IMR-90 (cell line): ENCODE measurements around the gene CDKAL1. TPM values are rescaled to one million over a fixed set of nuclear protein-coding genes. Genes with fewer than 3 reads are reported as not detected.

Source experiments
- ATAC-seq: fragments of 200-7000 bp; cut with Tn5 transposase; 2 replicates; pipeline ENCODE4 v1.9.1; 2020; ENCODE audit warnings: low read depth, mild to moderate bottlenecking, moderate library complexity
- BruUV-seq: library from RNA; stranded (reverse); fragments of 400-500 nt; replicated peaks from 2 replicates; lab custom pipeline; 2021; lab: Mats Ljungman, UMichigan
- CTCF ChIA-PET: fragments of 300-600 bp; formaldehyde crosslinking; extraction: SDS; loops from one replicate; lab custom pipeline; 2021; ENCODE audit warnings: antibody characterized with exemption; lab: Yijun Ruan, JAX
- POLR2A ChIA-PET: fragments of 300-600 bp; sonication (Branson Sonifier 250); formaldehyde crosslinking; loops from one replicate; lab custom pipeline; 2022; ENCODE audit warnings: antibody characterized with exemption; ENCODE audit not compliant: unreplicated experiment; lab: Charles Lee
- DNase-seq: peaks from one replicate; pipeline ENCODE4 v3.0.0; 2013
- H2AFZ ChIP-seq: replicated peaks from 2 replicates; pipeline ENCODE3; 2013; ENCODE audit warnings: low read length, mild to moderate bottlenecking; ENCODE audit not compliant: poor library complexity
- H2AK5ac ChIP-seq: 2 replicates; pipeline ENCODE4 v1.6.1; 2013; ENCODE audit warnings: low read depth, low read length, inconsistent platforms
- H2AK9ac ChIP-seq: replicated peaks from 2 replicates; pipeline ENCODE3; 2013; ENCODE audit warnings: mild to moderate bottlenecking, low read depth, low read length, moderate library complexity; ENCODE audit not compliant: poor library complexity
- H2BK120ac ChIP-seq: 2 replicates; pipeline ENCODE4 v1.6.1; 2013; ENCODE audit warnings: low read depth, low read length, inconsistent platforms
- H2BK15ac ChIP-seq: 3 replicates; pipeline ENCODE4 v1.6.1; 2013; ENCODE audit warnings: low read depth, low read length, inconsistent platforms
- H2BK20ac ChIP-seq: 2 replicates; pipeline ENCODE4 v1.6.1; 2013; ENCODE audit warnings: low read depth, mild to moderate bottlenecking, inconsistent platforms, low read length, moderate library complexity
- H2BK5ac ChIP-seq: 2 replicates; pipeline ENCODE4 v1.6.1; 2013; ENCODE audit warnings: mild to moderate bottlenecking, low read depth, low read length, inconsistent platforms; ENCODE audit not compliant: poor library complexity, severe bottlenecking
- H3K14ac ChIP-seq: replicated peaks from 2 replicates; pipeline ENCODE4 v1.6.1; 2013; ENCODE audit warnings: low read depth, low read length, inconsistent platforms
- H3K18ac ChIP-seq: 2 replicates; pipeline ENCODE4 v1.6.1; 2013; ENCODE audit warnings: low read depth, low read length, control low read depth
- H3K23ac ChIP-seq: 2 replicates; pipeline ENCODE4 v1.6.1; 2013; ENCODE audit warnings: low read depth, low read length, inconsistent platforms
- H3K27ac ChIP-seq: 2 replicates; pipeline ENCODE4 v1.5.1; 2013; ENCODE audit warnings: mild to moderate bottlenecking, control low read depth, low read length; ENCODE audit not compliant: insufficient read depth
- H3K27me3 ChIP-seq: 2 replicates; pipeline ENCODE4 v1.6.1; 2013; ENCODE audit warnings: low read length; ENCODE audit not compliant: control insufficient read depth, insufficient read depth
- H3K36me3 ChIP-seq: 2 replicates; pipeline ENCODE4 v1.6.1; 2013; ENCODE audit warnings: low read length, mixed read lengths; ENCODE audit not compliant: control insufficient read depth, insufficient read depth
- H3K4ac ChIP-seq: 2 replicates; pipeline ENCODE4 v1.6.1; 2013; ENCODE audit warnings: low read depth, low read length, inconsistent platforms
- H3K4me1 ChIP-seq: 2 replicates; pipeline ENCODE4 v1.6.1; 2013; ENCODE audit warnings: low read length, mixed read lengths; ENCODE audit not compliant: control insufficient read depth, insufficient read depth
- H3K4me2 ChIP-seq: 2 replicates; pipeline ENCODE4 v1.6.1; 2013; ENCODE audit warnings: low read depth, mild to moderate bottlenecking, control low read depth, low read length, moderate library complexity
- H3K4me3 ChIP-seq: 2 replicates; pipeline ENCODE4 v1.5.1; 2013; ENCODE audit warnings: low read depth, mild to moderate bottlenecking, control low read depth, low read length, moderate library complexity; ENCODE audit not compliant: insufficient read depth
- H3K56ac ChIP-seq: 2 replicates; pipeline ENCODE4 v1.6.1; 2013; ENCODE audit warnings: low read length, inconsistent platforms; ENCODE audit not compliant: insufficient read depth; ENCODE audit errors: extremely low read depth
- H3K79me1 ChIP-seq, 2 experiments: 2 replicates each; pipeline ENCODE4 v1.6.1; 2013; ENCODE audit warnings: low read length in 2 of 2, inconsistent platforms in 1 of 2, low read depth in 1 of 2
- H3K9ac ChIP-seq: 2 replicates; pipeline ENCODE4 v1.6.1; 2013; ENCODE audit warnings: low read depth, low read length, control low read depth
- H3K9me1 ChIP-seq: 2 replicates; pipeline ENCODE4 v1.6.1; 2013; ENCODE audit warnings: low read length, inconsistent platforms; ENCODE audit not compliant: insufficient read depth
- H3K9me3 ChIP-seq: 2 replicates; pipeline ENCODE4 v1.6.1; 2013; ENCODE audit warnings: low read length; ENCODE audit not compliant: control insufficient read depth, insufficient read depth
- H4K20me1 ChIP-seq: 2 replicates; pipeline ENCODE4 v1.6.1; 2013; ENCODE audit warnings: low read length, inconsistent platforms; ENCODE audit not compliant: insufficient read depth
- H4K5ac ChIP-seq: 2 replicates; pipeline ENCODE4 v1.6.1; 2013; ENCODE audit warnings: mild to moderate bottlenecking, low read depth, low read length, control low read depth
- H4K8ac ChIP-seq, 2 experiments: 2 replicates each; pipeline ENCODE4 v1.6.1; 2013; ENCODE audit warnings: low read depth in 2 of 2, low read length in 2 of 2, control low read depth in 1 of 2, inconsistent platforms in 1 of 2
- H4K91ac ChIP-seq: 2 replicates; pipeline ENCODE4 v1.6.1; 2013; ENCODE audit warnings: low read depth, low read length, inconsistent platforms; ENCODE audit not compliant: insufficient read depth
- BHLHE40 ChIP-seq: fragments of 150-350 bp; IDR thresholded peaks from 2 replicates; pipeline ENCODE4 v1.6.1; 2016; ENCODE audit warnings: mild to moderate bottlenecking, low read depth, low read length
- CEBPB ChIP-seq: IDR thresholded peaks from 2 replicates; pipeline ENCODE4 v1.6.1; 2012; ENCODE audit warnings: low read depth, low read length, improper control_type of control experiment
- CHD1 ChIP-seq: IDR thresholded peaks from 2 replicates; pipeline ENCODE4 v1.6.1; 2012; ENCODE audit warnings: low read depth, low read length, improper control_type of control experiment
- CTCF ChIP-seq: conservative IDR thresholded peaks from 2 replicates; pipeline ENCODE4 v1.5.1; 2012; ENCODE audit warnings: mild to moderate bottlenecking, low read depth, low read length, improper control_type of control experiment
- ELK1 ChIP-seq: fragments of 150-350 bp; IDR thresholded peaks from 2 replicates; pipeline ENCODE4 v1.6.1; 2016; ENCODE audit warnings: low read depth, mild to moderate bottlenecking, low read length, moderate library complexity, borderline replicate concordance
- FOS ChIP-seq: fragments of 150-350 bp; IDR thresholded peaks from 2 replicates; pipeline ENCODE4 v1.6.1; 2016; ENCODE audit warnings: low read depth, low read length
- MAFK ChIP-seq: IDR thresholded peaks from 2 replicates; pipeline ENCODE4 v1.6.1; 2012; ENCODE audit warnings: low read depth, low read length, improper control_type of control experiment
- MAZ ChIP-seq: IDR thresholded peaks from 2 replicates; pipeline ENCODE4 v1.6.1; 2012; ENCODE audit warnings: low read depth, mild to moderate bottlenecking, low read length, improper control_type of control experiment, moderate library complexity, borderline replicate concordance
- MXI1 ChIP-seq: IDR thresholded peaks from 2 replicates; pipeline ENCODE4 v1.6.1; 2012; ENCODE audit warnings: low read depth, mild to moderate bottlenecking, low read length, moderate library complexity, borderline replicate concordance
- NFE2L2 ChIP-seq: fragments of 150-350 bp; IDR thresholded peaks from 2 replicates; pipeline ENCODE4 v1.6.1; 2016; ENCODE audit warnings: low read depth, mild to moderate bottlenecking, low read length
- POLR2A ChIP-seq: IDR thresholded peaks from 2 replicates; pipeline ENCODE4 v1.6.1; 2012; ENCODE audit warnings: mild to moderate bottlenecking, low read depth, low read length
- RAD21 ChIP-seq: IDR thresholded peaks from 2 replicates; pipeline ENCODE4 v1.6.1; 2012; ENCODE audit warnings: low read length, improper control_type of control experiment
- RCOR1 ChIP-seq: IDR thresholded peaks from 2 replicates; pipeline ENCODE4 v1.6.1; 2012; ENCODE audit warnings: mild to moderate bottlenecking, low read length, improper control_type of control experiment; ENCODE audit not compliant: insufficient replicate concordance
- RFX5 ChIP-seq: IDR thresholded peaks from 2 replicates; pipeline ENCODE4 v1.8.0; 2012; ENCODE audit warnings: low read depth, mild to moderate bottlenecking, low read length, moderate library complexity
- SMC3 ChIP-seq: fragments of 150-350 bp; IDR thresholded peaks from 2 replicates; pipeline ENCODE4 v1.6.1; 2016; ENCODE audit warnings: low read depth, mild to moderate bottlenecking, antibody characterized with exemption, low read length, moderate library complexity
- USF2 ChIP-seq: fragments of 150-350 bp; IDR thresholded peaks from 2 replicates; pipeline ENCODE4 v1.6.1; 2017; ENCODE audit warnings: mild to moderate bottlenecking, antibody characterized with exemption, low read length, low read depth
- dilution Hi-C: fragments of 300-500 bp; cut with HindIII; formaldehyde crosslinking; loops from one replicate; pipeline ENCODE4 v1.14.3; 2018; ENCODE audit warnings: low sequenced_read_pairs; ENCODE audit not compliant: unreplicated experiment
- in situ Hi-C: fragments of 300-500 bp; cut with MboI; formaldehyde crosslinking; loops from 3 replicates; pipeline ENCODE4 v1.14.3; 2019; ENCODE audit warnings: low sequenced_read_pairs, inconsistent platforms, mixed read lengths
- intact Hi-C: fragments of 100-400 bp; cut with micrococcal nuclease; formaldehyde crosslinking; loops from 2 replicates; pipeline ENCODE4 v1.10.0; 2022
- polyA plus RNA-seq, 3 experiments: library from polyadenylated mRNA; depleted of rRNA; stranded (reverse); fragments of >200 nt; gene quantifications; 2 replicates each; pipeline ENCODE4 v1.2.3, GENCODE V29; 2012; ENCODE audit warnings: low replicate concordance in 1 of 3
- total RNA-seq: library from RNA; depleted of rRNA; stranded (reverse); fragments of >200 nt; gene quantifications from 2 replicates; pipeline ENCODE4 v1.2.3, GENCODE V29; 2012

The CDKAL1 gene
- total and polyA plus RNA-seq, 2 of the 4 experiments (the other 2 are of a cell fraction), result 3.7 to 13.1 TPM

- BruUV-seq, result no TSS peak
Observed at GRCh38 chr6:20623761-20624160, 89.5 kb downstream of the CDKAL1 start.

More at GRCh38 chr6:20623761-20624160, 89.5 kb downstream of the CDKAL1 start:
- no peak overlapping the region for H2AFZ ChIP-seq
- dilution Hi-C loops, result no loop called here
- CTCF ChIA-PET, result no interaction called here
- no peak overlapping the region for H3K9ac ChIP-seq
- H4K20me1 ChIP-seq, result no peaks in the 10 kb centered on the region
- H3K9me3 ChIP-seq, result no peaks in the 10 kb centered on the region
- no peak overlapping the region for H3K56ac ChIP-seq
- no peak overlapping the region for H3K4me3 ChIP-seq
- no peak overlapping the region for H3K14ac ChIP-seq
- intact Hi-C loops, result no loop called here
- H2AK5ac ChIP-seq, result no peak overlapping the region
- no peaks in the 10 kb centered on the region for H3K9me1 ChIP-seq
- H4K91ac ChIP-seq, result no peak overlapping the region
- ATAC-seq (no peak), DNase-seq (no peak)
- peaks cover 3 to 12% of the 10 kb centered on the region in 2 experiments for H3K79me1 ChIP-seq
- no peak overlapping the region for H2AK9ac ChIP-seq
- H3K36me3 ChIP-seq, result no peaks in the 10 kb centered on the region
- H3K4ac ChIP-seq, result no peak overlapping the region
- no peak overlapping the region for H3K23ac ChIP-seq
- TF ChIP-seq NFE2L2 (no peak), CHD1 (no peak), CTCF (no peak), POLR2A (no peak), CEBPB (no peak), MXI1 (no peak), USF2 (no peak), RCOR1 (no peak), BHLHE40 (no peak), RFX5 (no peak), RAD21 (no peak), MAFK (no peak), SMC3 (no peak), MAZ (no peak), ELK1 (no peak), FOS (no peak)
- in situ Hi-C loops, result no loop called here
- H2BK15ac ChIP-seq, result no peak overlapping the region
- no peak overlapping the region for H2BK5ac ChIP-seq
- H3K27ac ChIP-seq, result no peak overlapping the region
- H3K4me2 ChIP-seq, result no peak overlapping the region
- H4K5ac ChIP-seq, result no peak overlapping the region; the same call in 1 of the 2 replicates
- no peak overlapping the region for H3K18ac ChIP-seq
- no peaks in the 10 kb centered on the region for H3K27me3 ChIP-seq
- peaks cover 6% of the 10 kb centered on the region; the same call in 1 of the 2 replicates for H3K4me1 ChIP-seq
- H2BK120ac ChIP-seq, result no peak overlapping the region
- no peak overlapping the region for H4K8ac ChIP-seq
- no peak overlapping the region for H2BK20ac ChIP-seq
- POLR2A ChIA-PET, result no interaction called here
